A549 (cell line): ENCODE measurements around the gene C2CD2. TPM values are rescaled to one million over a fixed set of nuclear protein-coding genes. Genes with fewer than 3 reads are reported as not detected.
"Not testable (repeated sequence)": the region's sequence is repeated elsewhere in the genome, so short reads cannot be mapped to it uniquely, and the experiment has no call there.

ENCODE experiments used
- ATAC-seq, 2 experiments: fragments of 200-7000 bp in 1 of 2; fragments of >200 bp in 1 of 2; cut with Nextera tagmentation in 1 of 2; cut with Tn5 transposase in 1 of 2; 3 replicates each; pipeline versions ENCODE4 v1.8.0 to v1.9.1; 2018 to 2020; ENCODE audit warnings: mild to moderate bottlenecking in 1 of 2, moderate library complexity in 1 of 2
- CTCF ChIA-PET: fragments of 300-600 bp; sonication (Branson Sonifier 250); formaldehyde crosslinking; extraction: SDS; loops from one replicate; lab custom pipeline; 2021; ENCODE audit warnings: antibody characterized with exemption, inconsistent platforms; lab: Yijun Ruan, JAX
- POLR2A ChIA-PET: fragments of 350-600 bp; formaldehyde crosslinking; extraction: SDS; loops from one replicate; lab custom pipeline; 2021; ENCODE audit warnings: antibody characterized with exemption, inconsistent platforms; lab: Yijun Ruan, JAX
- DNase-seq, 2 experiments: peaks; one replicate each; pipeline versions ENCODE4 v3.0.0 to v3.0.0-alpha.2; 2011 to 2016; ENCODE audit warnings: low read depth in 1 of 2, low spot score in 1 of 2
- FAIRE-seq: peaks from 2 replicates; lab custom pipeline; 2011; peaks lifted over from hg19 to GRCh38; lab: Jason Lieb, UNC
- H3K27ac ChIP-seq, 2 experiments: fragments of >200 bp; sonication (Bioruptor Twin); formaldehyde crosslinking; 3 replicates each; pipeline ENCODE4 v1.5.1; 2016 to 2017
- H3K4me1 ChIP-seq: fragments of >200 bp; sonication (Bioruptor Twin); formaldehyde crosslinking; 3 replicates; pipeline ENCODE4 v1.6.1; 2016
- H3K4me2 ChIP-seq: fragments of >200 bp; sonication (Bioruptor Twin); formaldehyde crosslinking; 3 replicates; pipeline ENCODE4 v1.6.1; 2016
- H3K4me3 ChIP-seq: fragments of >200 bp; sonication (Bioruptor Twin); formaldehyde crosslinking; 3 replicates; pipeline ENCODE4 v1.5.1; 2016
- H3K9me3 ChIP-seq: fragments of >200 bp; sonication (Bioruptor Twin); formaldehyde crosslinking; 3 replicates; pipeline ENCODE4 v1.6.1; 2016
- CHD4 ChIP-seq: fragments of 200-600 bp; sonication (generic); IDR thresholded peaks from 2 replicates; pipeline ENCODE4 v1.6.1; 2016; ENCODE audit warnings: antibody characterized with exemption, mild to moderate bottlenecking, borderline replicate concordance
- EHMT2 ChIP-seq: fragments of 200-600 bp; sonication (generic); IDR thresholded peaks from 2 replicates; pipeline ENCODE4 v1.6.1; 2016; ENCODE audit warnings: antibody characterized with exemption, low read depth, mild to moderate bottlenecking, moderate library complexity
- FOSL2 ChIP-seq, 2 experiments: fragments of 450-650 bp in 1 of 2; fragments of >200 bp in 1 of 2; sonication (Bioruptor Twin) in 1 of 2; formaldehyde crosslinking; IDR thresholded peaks; 2 replicates each; pipeline versions ENCODE4 v1.5.0 to v1.6.1; 2016 to 2020; ENCODE audit warnings: mild to moderate bottlenecking in 1 of 2, moderate library complexity in 1 of 2
- HDAC2 ChIP-seq: fragments of 200-600 bp; sonication (generic); IDR thresholded peaks from 2 replicates; pipeline ENCODE4 v1.6.1; 2016
- HEYL ChIP-seq: fragments of 250-450 bp; sonication (Bioruptor Pico); IDR thresholded peaks from 2 replicates; pipeline ENCODE4 v1.8.0; 2021; ENCODE audit warnings: mild to moderate bottlenecking, moderate library complexity
- JUN ChIP-seq, 2 experiments: fragments of >200 bp; sonication (Bioruptor Twin); formaldehyde crosslinking; IDR thresholded peaks; 2 replicates in 1 of 2; 3 replicates in 1 of 2; pipeline ENCODE4 v1.6.1; 2016 to 2017
- JUNB ChIP-seq: fragments of >200 bp; sonication (Bioruptor Twin); formaldehyde crosslinking; IDR thresholded peaks from 2 replicates; pipeline ENCODE4 v1.6.1; 2016
- NR3C1 ChIP-seq: fragments of >200 bp; sonication (Bioruptor Twin); formaldehyde crosslinking; IDR thresholded peaks from 3 replicates; pipeline ENCODE4 v1.6.1; 2017
- REST ChIP-seq: fragments of 200-600 bp; sonication (generic); IDR thresholded peaks from 2 replicates; pipeline ENCODE4 v1.6.1; 2016; ENCODE audit warnings: antibody characterized with exemption, mild to moderate bottlenecking, moderate library complexity
- RFX5 ChIP-seq: fragments of 450-650 bp; IDR thresholded peaks from 2 replicates; pipeline ENCODE4 v1.7.1; 2014; ENCODE audit warnings: antibody characterized with exemption, mild to moderate bottlenecking, moderate library complexity
- SMC3 ChIP-seq: fragments of >200 bp; sonication (Bioruptor Twin); formaldehyde crosslinking; IDR thresholded peaks from 3 replicates; pipeline ENCODE4 v1.6.1; 2018; ENCODE audit warnings: inconsistent platforms
- SREBF2 ChIP-seq: fragments of 450-650 bp; IDR thresholded peaks from 2 replicates; pipeline ENCODE4 v1.6.1; 2014; ENCODE audit warnings: mild to moderate bottlenecking, moderate library complexity
- TFCP2L1 ChIP-seq: fragments of 250-450 bp; sonication (Bioruptor Pico); IDR thresholded peaks from 2 replicates; pipeline ENCODE4 v1.5.0; 2021; ENCODE audit warnings: mild to moderate bottlenecking
- USF2 ChIP-seq: fragments of 450-650 bp; IDR thresholded peaks from 2 replicates; pipeline ENCODE4 v1.6.1; 2014; ENCODE audit warnings: antibody characterized with exemption
- ZFP36 ChIP-seq: fragments of 450-650 bp; IDR thresholded peaks from 2 replicates; pipeline ENCODE4 v1.6.1; 2014; ENCODE audit warnings: borderline replicate concordance; ENCODE audit not compliant: partially characterized antibody
- WGBS: methylation state at CpG from one replicate; pipeline ENCODE4 v1.1.6; 2017; ENCODE audit errors: missing lambda C conversion rate; 5-methylcytosine and 5-hydroxymethylcytosine counted together
- polyA plus RNA-seq, 4 experiments: library from polyadenylated mRNA; depleted of rRNA in 3 of 4; stranded (reverse); fragments of >200 nt; fragmentation: RNase III in 1 of 4; extraction: RNeasy Plus Mini Kit Qiagen cat#74134 plus additional on column Dnase treatment in 1 of 4; gene quantifications; 2 replicates in 3 of 4; 3 replicates in 1 of 4; pipeline ENCODE4 v1.2.3, GENCODE V29; 2011 to 2017
- TF ChIP-seq, protein P1 (sequence below): IDR thresholded peaks from 2 replicates; pipeline ENCODE4 v1.6.1; 2012
- TF ChIP-seq, protein P2 (sequence below): IDR thresholded peaks from 2 replicates; pipeline ENCODE4 v1.6.1; 2012; ENCODE audit warnings: low read depth, borderline replicate concordance

C2CD2 gene
- polyA plus RNA-seq, 2 of the 4 experiments (the other 2 are of a cell fraction), result 7.0 to 13.5 TPM

GRCh38 chr21:41961282-41961701 is 7.5 kb upstream of the C2CD2 start:
- ChIA-PET CTCF (no interaction called here), POLR2A (no interaction called here)
- FAIRE-seq, result no peak
- no peak for DNase-seq
- TF ChIP-seq SREBF2 (no peak), HDAC2 (no peak), RFX5 (no peak), NR3C1 (no peak), ZFP36 (no peak), JUNB (no peak)
- TF ChIP-seq, protein P1, sequence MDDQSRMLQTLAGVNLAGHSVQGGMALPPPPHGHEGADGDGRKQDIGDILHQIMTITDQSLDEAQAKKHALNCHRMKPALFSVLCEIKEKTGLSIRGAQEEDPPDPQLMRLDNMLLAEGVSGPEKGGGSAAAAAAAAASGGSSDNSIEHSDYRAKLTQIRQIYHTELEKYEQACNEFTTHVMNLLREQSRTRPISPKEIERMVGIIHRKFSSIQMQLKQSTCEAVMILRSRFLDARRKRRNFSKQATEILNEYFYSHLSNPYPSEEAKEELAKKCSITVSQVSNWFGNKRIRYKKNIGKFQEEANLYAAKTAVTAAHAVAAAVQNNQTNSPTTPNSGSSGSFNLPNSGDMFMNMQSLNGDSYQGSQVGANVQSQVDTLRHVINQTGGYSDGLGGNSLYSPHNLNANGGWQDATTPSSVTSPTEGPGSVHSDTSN, result no peak
- TF ChIP-seq, protein P2, sequence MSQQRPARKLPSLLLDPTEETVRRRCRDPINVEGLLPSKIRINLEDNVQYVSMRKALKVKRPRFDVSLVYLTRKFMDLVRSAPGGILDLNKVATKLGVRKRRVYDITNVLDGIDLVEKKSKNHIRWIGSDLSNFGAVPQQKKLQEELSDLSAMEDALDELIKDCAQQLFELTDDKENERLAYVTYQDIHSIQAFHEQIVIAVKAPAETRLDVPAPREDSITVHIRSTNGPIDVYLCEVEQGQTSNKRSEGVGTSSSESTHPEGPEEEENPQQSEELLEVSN, result no peak
- 85% methylated on average over 12 of the region's 14 CpGs for WGBS
- no peak overlapping the region for H3K4me3 ChIP-seq
- H3K4me1 ChIP-seq, result peaks cover 43% of the 10 kb centered on the region
- no peak for ATAC-seq
- no peak overlapping the region for H3K4me2 ChIP-seq
- H3K9me3 ChIP-seq, result no peaks in the 10 kb centered on the region
- no peak overlapping the region for H3K27ac ChIP-seq

DNA sequence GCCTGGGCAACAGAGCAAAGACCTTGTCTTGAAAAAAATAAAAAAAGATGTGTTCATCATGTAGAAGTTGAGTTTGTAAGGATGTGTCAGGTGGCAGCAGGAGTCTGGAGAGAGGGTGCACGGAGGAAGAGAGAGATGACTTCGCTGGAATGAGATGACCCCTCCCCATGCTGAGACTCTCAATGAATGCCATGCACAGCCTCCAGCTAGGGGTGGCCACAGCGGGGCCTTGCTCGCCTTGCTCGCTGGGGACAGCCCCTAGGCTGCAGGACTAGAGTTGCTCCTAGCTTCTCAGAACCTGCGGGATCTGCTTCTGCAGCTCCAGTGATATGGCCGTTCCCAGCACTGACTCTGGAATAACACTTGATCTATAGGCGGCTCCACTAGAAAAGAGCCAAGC is 6.6 kb upstream of the C2CD2 start:
- no peak overlapping the region for H3K4me3 ChIP-seq
- ATAC-seq (no peak), DNase-seq (no peak), FAIRE-seq (no peak)
- H3K4me1 ChIP-seq, result peaks cover 35% of the 10 kb centered on the region
- CTCF ChIA-PET, result interaction anchor here (1.9 kb wide), 1 partner anchor 157 kb away, joined by 5 read pairs; no protein-coding TSS in a partner anchor
- WGBS, result 90% methylated on average over 8 of the region's 8 CpGs
- POLR2A ChIA-PET, result no interaction called here
- no peak overlapping the region for H3K27ac ChIP-seq
- TF ChIP-seq REST (no peak), CHD4 (no peak), HEYL (CRISPR knock-in tag) (no peak), FOSL2 (IDR thresholded peaks at IDR 0.05) (no peak), FOSL2 (CRISPR knock-in tag; IDR thresholded peaks at IDR 0.05) (no peak), SMC3 (no peak), EHMT2 (no peak), TFCP2L1 (CRISPR knock-in tag) (no peak), JUN (IDR thresholded peaks at IDR 0.05) (no peak), USF2 (no peak)
- H3K4me2 ChIP-seq, result no peak overlapping the region
- H3K9me3 ChIP-seq, result no peaks in the 10 kb centered on the region

GRCh38 chr21:41959697-41960096 is 5.9 kb upstream of the C2CD2 start:
- FAIRE-seq, ATAC-seq, H3K4me2 ChIP-seq, DNase-seq, H3K4me3 ChIP-seq, H3K27ac ChIP-seq, POLR2A ChIA-PET, H3K9me3 ChIP-seq: not testable (repeated sequence)
- peaks cover 30% of the 10 kb centered on the region for H3K4me1 ChIP-seq
- CTCF ChIA-PET, result interaction anchor here (1.3 to 1.9 kb wide), 2 partner anchors 11 to 158 kb away, joined by 4 to 5 read pairs; no protein-coding TSS in a partner anchor
- 95% methylated on average over 11 of the region's 11 CpGs for WGBS
